RWPE2 (cell line): ENCODE results near the gene UXS1.

Source experiments
- ATAC-seq: fragments of 200-7000 bp; cut with Tn5 transposase; 3 replicates; pipeline ENCODE4 v1.9.1; 2021; ENCODE audit warnings: low read depth
- DNase-seq: peaks from one replicate; pipeline ENCODE4 v3.0.0-alpha.2; 2020; ENCODE audit warnings: low spot score
- H3K27ac ChIP-seq: fragments of 450-650 bp; 2 replicates; pipeline ENCODE4 v1.5.1; 2017; ENCODE audit warnings: mild to moderate bottlenecking; ENCODE audit not compliant: poor library complexity, severe bottlenecking
- H3K27me3 ChIP-seq: fragments of 250-450 bp; sonication (Bioruptor Pico); 2 replicates; pipeline ENCODE4 v1.5.1; 2021; ENCODE audit warnings: mild to moderate bottlenecking, moderate library complexity; ENCODE audit not compliant: insufficient read depth, poor library complexity, severe bottlenecking
- H3K36me3 ChIP-seq: fragments of 250-450 bp; sonication (Bioruptor Pico); 2 replicates; pipeline ENCODE4 v1.5.1; 2020; ENCODE audit warnings: low read depth, mild to moderate bottlenecking, moderate library complexity
- H3K4me1 ChIP-seq: fragments of 250-450 bp; sonication (Bioruptor Pico); 2 replicates; pipeline ENCODE4 v1.5.1; 2021; ENCODE audit warnings: mild to moderate bottlenecking, moderate library complexity; ENCODE audit not compliant: insufficient read depth, poor library complexity, severe bottlenecking
- H3K4me3 ChIP-seq: fragments of 250-450 bp; sonication (Bioruptor Pico); 2 replicates; pipeline ENCODE4 v1.5.1; 2021; ENCODE audit warnings: mild to moderate bottlenecking, moderate library complexity; ENCODE audit not compliant: severe bottlenecking
- H3K9me3 ChIP-seq: fragments of 250-450 bp; sonication (Bioruptor Pico); 2 replicates; pipeline ENCODE4 v1.5.1; 2021; ENCODE audit warnings: mild to moderate bottlenecking, moderate library complexity; ENCODE audit not compliant: severe bottlenecking
- TF ChIP-seq, protein P1 (sequence below): fragments of 450-650 bp; IDR thresholded peaks from one replicate; pipeline ENCODE4 v1.5.1; 2017; ENCODE audit warnings: mild to moderate bottlenecking, moderate library complexity; ENCODE audit not compliant: poor library complexity, severe bottlenecking

The UXS1 gene

DNA sequence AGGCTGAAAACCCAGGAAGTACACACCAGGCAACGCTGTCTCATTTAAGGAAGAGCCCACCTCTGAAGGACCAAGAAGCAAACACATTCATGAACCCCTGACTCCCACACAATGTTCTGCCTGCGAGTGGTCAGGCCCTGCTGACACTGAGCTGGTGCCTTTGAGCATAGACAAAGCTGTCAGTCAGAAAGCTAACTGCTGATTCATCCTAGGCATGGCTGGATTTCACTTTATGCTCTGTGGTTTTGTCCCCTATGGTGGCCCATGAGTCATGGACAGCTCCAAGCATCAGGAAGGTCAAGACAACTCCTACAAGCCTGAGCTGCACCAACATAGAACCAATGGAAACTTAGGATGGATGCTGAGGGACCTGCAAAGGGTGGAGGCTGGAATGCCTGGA lies 78.9 kb downstream of the UXS1 start:
- no peaks in the 10 kb centered on the region for H3K9me3 ChIP-seq
- ATAC-seq (no peak), DNase-seq (no peak)
- no peak overlapping the region for H3K27ac ChIP-seq
- H3K27me3 ChIP-seq, result no peaks in the 10 kb centered on the region
- TF ChIP-seq, protein P1, sequence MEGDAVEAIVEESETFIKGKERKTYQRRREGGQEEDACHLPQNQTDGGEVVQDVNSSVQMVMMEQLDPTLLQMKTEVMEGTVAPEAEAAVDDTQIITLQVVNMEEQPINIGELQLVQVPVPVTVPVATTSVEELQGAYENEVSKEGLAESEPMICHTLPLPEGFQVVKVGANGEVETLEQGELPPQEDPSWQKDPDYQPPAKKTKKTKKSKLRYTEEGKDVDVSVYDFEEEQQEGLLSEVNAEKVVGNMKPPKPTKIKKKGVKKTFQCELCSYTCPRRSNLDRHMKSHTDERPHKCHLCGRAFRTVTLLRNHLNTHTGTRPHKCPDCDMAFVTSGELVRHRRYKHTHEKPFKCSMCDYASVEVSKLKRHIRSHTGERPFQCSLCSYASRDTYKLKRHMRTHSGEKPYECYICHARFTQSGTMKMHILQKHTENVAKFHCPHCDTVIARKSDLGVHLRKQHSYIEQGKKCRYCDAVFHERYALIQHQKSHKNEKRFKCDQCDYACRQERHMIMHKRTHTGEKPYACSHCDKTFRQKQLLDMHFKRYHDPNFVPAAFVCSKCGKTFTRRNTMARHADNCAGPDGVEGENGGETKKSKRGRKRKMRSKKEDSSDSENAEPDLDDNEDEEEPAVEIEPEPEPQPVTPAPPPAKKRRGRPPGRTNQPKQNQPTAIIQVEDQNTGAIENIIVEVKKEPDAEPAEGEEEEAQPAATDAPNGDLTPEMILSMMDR, result no peak
- peaks cover 8% of the 10 kb centered on the region for H3K36me3 ChIP-seq
- H3K4me1 ChIP-seq, result no peaks in the 10 kb centered on the region
- no peak overlapping the region for H3K4me3 ChIP-seq

DNA sequence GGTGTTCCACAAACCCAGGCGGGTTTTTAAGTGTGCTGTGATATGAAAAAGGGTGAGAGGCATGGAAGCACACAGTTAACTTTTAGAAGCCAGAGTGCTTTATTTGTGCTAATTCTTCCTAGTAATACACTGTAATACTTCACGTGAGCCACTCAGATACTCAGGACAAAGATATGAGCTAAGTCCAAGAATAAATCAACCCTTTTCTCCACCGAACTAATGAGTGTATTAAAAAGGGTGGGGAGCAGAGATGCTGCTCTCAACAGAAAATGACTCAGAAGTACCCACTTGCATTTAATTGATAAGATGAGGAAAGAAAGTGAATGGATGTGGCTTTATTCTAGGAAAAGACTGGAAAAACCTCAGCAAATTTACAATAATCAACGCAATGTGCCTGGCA lies 79.9 kb downstream of the UXS1 start:
- TF ChIP-seq, protein P1, result no peak
- Histone ChIP-seq H3K9me3 (no peaks in the 10 kb centered on the region), H3K27me3 (no peaks in the 10 kb centered on the region), H3K36me3 (peaks cover 8% of the 10 kb centered on the region), H3K4me3 (no peak overlapping the region), H3K4me1 (no peaks in the 10 kb centered on the region), H3K27ac (no peak overlapping the region)
- no peak for ATAC-seq
- DNase-seq, result no peak

DNA sequence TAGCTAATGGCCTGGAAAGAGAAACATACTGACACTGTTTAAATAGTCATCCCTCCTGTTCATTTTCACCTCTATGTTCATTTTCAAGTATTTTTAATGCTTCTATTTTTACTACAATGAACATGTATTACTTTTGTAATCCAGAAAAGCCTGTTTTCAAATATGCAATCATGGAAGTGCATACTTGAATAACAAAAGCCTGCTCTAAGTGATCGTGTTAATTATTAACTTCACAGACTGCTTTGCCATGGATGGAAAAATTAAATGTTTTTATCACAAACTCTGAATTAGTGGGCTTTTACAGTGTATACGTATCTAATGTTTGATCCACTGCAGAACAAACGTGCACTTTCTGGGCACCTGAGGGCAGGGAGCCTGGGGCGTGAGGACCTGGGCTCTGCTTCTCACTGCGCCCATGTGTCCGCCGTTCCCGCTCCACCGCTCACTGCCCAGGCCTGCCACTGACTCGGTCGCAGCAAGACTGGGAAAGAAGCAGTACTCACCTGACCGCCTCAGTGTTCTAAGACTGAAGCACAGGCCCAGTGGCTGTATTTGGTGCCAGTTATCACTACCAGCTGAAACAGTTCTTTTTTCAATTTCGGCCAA lies 80.6 kb downstream of the UXS1 start:
- no peak for ATAC-seq
- Histone ChIP-seq H3K27me3 (no peaks in the 10 kb centered on the region), H3K4me1 (no peaks in the 10 kb centered on the region), H3K4me3 (no peak overlapping the region), H3K27ac (no peak overlapping the region), H3K9me3 (no peaks in the 10 kb centered on the region), H3K36me3 (peaks cover 8% of the 10 kb centered on the region; the same call in 1 of the 2 replicates)
- TF ChIP-seq, protein P1, result no peak
- no peak for DNase-seq

DNA sequence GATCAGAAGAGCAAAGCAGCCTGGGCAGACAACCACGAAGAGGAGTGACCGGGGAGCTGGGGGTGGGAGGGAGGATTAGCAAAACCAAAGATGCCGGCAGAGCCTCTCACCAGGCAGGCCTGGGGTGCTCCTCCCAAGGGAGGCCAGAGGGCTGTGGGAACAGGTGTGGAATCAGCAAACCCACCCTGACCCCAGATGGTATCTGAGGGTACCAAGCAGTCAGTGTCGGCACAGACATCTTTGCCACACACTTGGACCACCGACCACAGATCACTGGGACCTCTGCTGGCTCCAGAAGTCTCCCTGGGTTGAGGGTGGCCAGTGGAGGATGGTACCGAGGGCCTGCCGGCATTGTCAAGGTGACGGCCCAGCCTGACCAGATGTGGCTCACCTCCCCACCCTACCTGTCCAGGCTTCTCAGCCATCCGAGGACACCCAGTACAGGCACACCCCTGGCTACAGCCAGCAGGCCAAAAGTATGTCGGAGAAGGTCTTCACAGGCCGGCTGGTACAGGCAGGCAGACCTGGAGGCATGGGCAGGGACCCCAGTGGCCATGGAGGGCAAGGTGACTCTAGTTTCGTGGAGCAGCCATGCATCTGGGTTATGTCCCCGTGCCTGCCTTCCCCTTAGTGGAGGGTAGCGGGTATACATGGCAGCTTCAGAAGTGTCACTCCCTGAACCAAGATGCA lies 82.1 kb downstream of the UXS1 start:
- H3K27ac ChIP-seq, result no peak overlapping the region
- no peaks in the 10 kb centered on the region for H3K27me3 ChIP-seq
- no peak for DNase-seq
- no peaks in the 10 kb centered on the region for H3K4me1 ChIP-seq
- no peak for ATAC-seq
- TF ChIP-seq, protein P1, result no peak
- no peaks in the 10 kb centered on the region for H3K9me3 ChIP-seq
- peaks cover 8% of the 10 kb centered on the region; the same call in 1 of the 2 replicates for H3K36me3 ChIP-seq
- H3K4me3 ChIP-seq, result no peak overlapping the region

DNA sequence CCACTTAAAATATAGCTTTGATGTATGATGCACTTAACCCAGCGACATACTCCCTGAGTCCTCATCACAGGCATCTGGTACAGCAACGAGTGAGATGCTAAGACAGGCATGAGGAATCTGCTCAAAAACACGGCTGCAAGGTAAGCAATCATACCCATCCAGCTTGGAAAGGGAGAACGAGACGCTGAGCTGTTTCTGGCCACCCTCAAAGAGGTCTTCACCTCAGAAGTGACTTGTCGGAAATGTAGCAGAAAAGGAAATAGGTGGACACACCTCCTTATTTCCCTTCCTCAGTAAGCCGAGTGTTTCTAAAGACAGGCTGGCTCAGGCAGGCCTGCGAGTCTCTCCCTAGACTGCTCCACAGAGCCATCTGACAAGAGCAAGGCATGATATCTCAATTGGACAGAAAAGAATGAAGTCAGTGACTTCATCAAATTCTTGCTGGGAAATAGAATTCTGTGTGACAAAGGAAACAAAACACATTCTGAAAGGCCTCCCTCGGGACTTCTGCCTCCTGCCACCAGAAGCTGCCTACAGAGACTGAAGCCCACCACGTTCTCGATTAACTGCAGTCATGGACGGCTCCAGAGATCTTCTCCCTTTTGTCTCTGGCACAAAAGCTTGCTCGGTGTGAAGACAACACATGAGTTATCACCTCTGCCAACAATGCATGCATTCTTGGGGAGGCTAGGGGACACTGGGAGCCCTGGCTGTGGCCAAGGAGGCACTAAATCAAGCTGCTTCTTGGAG lies 84.3 kb downstream of the UXS1 start:
- Histone ChIP-seq H3K9me3 (no peaks in the 10 kb centered on the region), H3K36me3 (peaks cover 8% of the 10 kb centered on the region; the same call in 1 of the 2 replicates), H3K27ac (no peak overlapping the region), H3K27me3 (no peaks in the 10 kb centered on the region), H3K4me3 (no peak overlapping the region), H3K4me1 (no peaks in the 10 kb centered on the region)
- DNase-seq (no peak), ATAC-seq (no peak)
- TF ChIP-seq, protein P1, result no peak
